Esophagus muscularis mucosa (tissue), 4 donors: ENCODE results near the gene GNA12.

Experiments used
- CTCF ChIP-seq, 3 experiments: fragments of 200-600 bp in 2 of 3; fragments of 450-650 bp in 1 of 3; sonication (generic) in 2 of 3; IDR thresholded peaks; one replicate each; pipeline ENCODE4 v1.5.1; 2017 to 2019; ENCODE audit warnings: antibody characterized with exemption in 3 of 3, mild to moderate bottlenecking in 2 of 3, moderate library complexity in 1 of 3
- EP300 ChIP-seq: sonication (generic); formaldehyde crosslinking; IDR thresholded peaks from one replicate; pipeline ENCODE4 v1.6.1; 2017; ENCODE audit warnings: antibody characterized with exemption
- POLR2A ChIP-seq: fragments of 450-650 bp; IDR thresholded peaks from one replicate; pipeline ENCODE4 v1.6.1; 2017; ENCODE audit warnings: antibody characterized with exemption, moderate library complexity, mild to moderate bottlenecking, low read depth
- POLR2AphosphoS5 ChIP-seq, 2 donors: sonication (generic); formaldehyde crosslinking; IDR thresholded peaks; one replicate each; pipeline ENCODE4 v1.6.1; 2017; ENCODE audit warnings: antibody characterized with exemption in 2 of 2

DNA sequence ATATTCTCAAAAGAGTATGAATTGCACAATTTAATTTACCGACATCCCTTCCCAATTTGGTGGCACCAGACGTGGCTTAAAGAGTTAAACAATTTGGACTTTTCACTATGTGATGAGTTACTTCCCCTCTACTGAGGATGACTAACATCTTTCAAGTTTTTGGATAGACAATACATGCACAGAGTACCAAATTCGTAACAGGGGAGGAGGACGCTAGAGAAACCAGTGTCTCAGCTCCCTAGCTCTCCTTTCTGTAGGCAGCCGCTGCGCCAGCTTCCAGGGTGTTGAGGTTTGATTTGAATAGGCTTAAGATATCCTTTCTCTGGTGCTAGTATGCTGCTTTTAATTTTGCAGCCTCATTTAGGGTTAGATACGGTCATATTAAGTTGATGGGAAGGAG, 69.2 kb downstream of the GNA12 start:
- TF ChIP-seq POLR2A, result no peak
- no peak for TF ChIP-seq CTCF (IDR thresholded peaks at IDR 0.05)
- TF ChIP-seq EP300, result no peak
- TF ChIP-seq POLR2AphosphoS5 (IDR thresholded peaks at IDR 0.05), result no peak
